GM23338 (cell line): Measurements from ENCODE around the gene SLC52A3.

Source experiments
- POLR2AphosphoS5 ChIP-seq: IDR thresholded peaks from 2 replicates; pipeline ENCODE4 v1.6.1; 2016; ENCODE audit warnings: antibody characterized with exemption, low read depth
- TF ChIP-seq, protein P1 (sequence below), 2 experiments: fragments of 200-600 bp in 1 of 2; sonication (generic) in 1 of 2; conservative IDR thresholded peaks; 2 replicates each; pipeline versions ENCODE4 v1.5.1 to v1.6.1; 2016 to 2017; ENCODE audit warnings: antibody characterized with exemption in 2 of 2, low read depth in 2 of 2, mild to moderate bottlenecking in 2 of 2, moderate library complexity in 1 of 2

DNA sequence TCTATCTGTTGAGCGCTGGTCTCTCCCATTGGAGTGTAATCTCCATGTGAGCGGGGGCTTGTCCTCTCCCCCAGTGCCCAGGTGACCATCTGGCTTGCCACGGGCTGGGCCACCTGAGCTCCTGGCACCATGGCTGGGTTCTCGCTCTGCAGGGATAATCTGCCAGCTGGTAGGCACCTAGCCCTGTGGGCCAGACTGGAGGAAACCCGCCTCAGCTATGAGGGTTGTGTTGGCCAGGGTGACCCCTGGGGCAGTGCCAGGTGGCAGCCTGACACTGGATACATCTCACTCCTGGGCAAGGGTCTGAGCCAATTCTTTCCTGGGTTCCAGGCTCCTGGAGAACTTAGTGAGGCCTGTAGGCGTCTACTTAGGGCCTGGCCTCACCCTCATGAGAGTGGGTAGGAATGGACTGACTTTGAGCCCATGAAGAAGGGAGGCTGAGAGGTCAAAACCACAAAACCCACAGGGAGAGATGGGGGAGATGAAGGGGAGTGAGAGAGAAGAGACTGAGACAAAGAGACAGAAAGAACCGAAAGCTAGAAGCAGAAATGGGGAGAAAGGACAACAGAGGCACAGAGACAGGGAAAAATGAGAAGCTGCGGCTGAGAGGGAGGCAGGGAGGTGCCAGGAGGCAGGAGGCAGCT lies 5.8 kb upstream of the SLC52A3 start:
- TF ChIP-seq POLR2AphosphoS5 = no peak
- TF ChIP-seq, protein P1, sequence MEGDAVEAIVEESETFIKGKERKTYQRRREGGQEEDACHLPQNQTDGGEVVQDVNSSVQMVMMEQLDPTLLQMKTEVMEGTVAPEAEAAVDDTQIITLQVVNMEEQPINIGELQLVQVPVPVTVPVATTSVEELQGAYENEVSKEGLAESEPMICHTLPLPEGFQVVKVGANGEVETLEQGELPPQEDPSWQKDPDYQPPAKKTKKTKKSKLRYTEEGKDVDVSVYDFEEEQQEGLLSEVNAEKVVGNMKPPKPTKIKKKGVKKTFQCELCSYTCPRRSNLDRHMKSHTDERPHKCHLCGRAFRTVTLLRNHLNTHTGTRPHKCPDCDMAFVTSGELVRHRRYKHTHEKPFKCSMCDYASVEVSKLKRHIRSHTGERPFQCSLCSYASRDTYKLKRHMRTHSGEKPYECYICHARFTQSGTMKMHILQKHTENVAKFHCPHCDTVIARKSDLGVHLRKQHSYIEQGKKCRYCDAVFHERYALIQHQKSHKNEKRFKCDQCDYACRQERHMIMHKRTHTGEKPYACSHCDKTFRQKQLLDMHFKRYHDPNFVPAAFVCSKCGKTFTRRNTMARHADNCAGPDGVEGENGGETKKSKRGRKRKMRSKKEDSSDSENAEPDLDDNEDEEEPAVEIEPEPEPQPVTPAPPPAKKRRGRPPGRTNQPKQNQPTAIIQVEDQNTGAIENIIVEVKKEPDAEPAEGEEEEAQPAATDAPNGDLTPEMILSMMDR (conservative IDR thresholded peaks at IDR 0.05; ENCODE audit: low read depth in 2 of 2) = no peak
